Epithelial cell of proximal tubule (primary cell): ENCODE results near the gene ISYNA1. TPM values are rescaled to one million over a fixed set of nuclear protein-coding genes. Genes with fewer than 3 reads are reported as not detected.

ENCODE experiments used
- DNase-seq: peaks from one replicate; pipeline ENCODE4 v3.0.0-alpha.2; 2011; ENCODE audit warnings: low read depth
- H3K4me3 ChIP-seq: 2 replicates; pipeline ENCODE4 v1.5.1; 2011; ENCODE audit warnings: low read depth, mild to moderate bottlenecking, low read length
- total RNA-seq: library from RNA; depleted of rRNA; stranded (reverse); fragments of >200 nt; gene quantifications from 2 replicates; pipeline ENCODE4 v1.2.3, GENCODE V29; 2015
- TF ChIP-seq, protein P1 (sequence below): conservative IDR thresholded peaks from 2 replicates; pipeline ENCODE4 v1.5.1; 2012; ENCODE audit warnings: low read depth, mild to moderate bottlenecking, low read length

The ISYNA1 gene
- total RNA-seq, 1 donor from 2014 or later = 115 TPM

GRCh38 chr19:18421371-18421959 is 16.5 kb downstream of the ISYNA1 start:
- H3K4me3 ChIP-seq = peak overlapping the region; percentile 75
- TF ChIP-seq, protein P1, sequence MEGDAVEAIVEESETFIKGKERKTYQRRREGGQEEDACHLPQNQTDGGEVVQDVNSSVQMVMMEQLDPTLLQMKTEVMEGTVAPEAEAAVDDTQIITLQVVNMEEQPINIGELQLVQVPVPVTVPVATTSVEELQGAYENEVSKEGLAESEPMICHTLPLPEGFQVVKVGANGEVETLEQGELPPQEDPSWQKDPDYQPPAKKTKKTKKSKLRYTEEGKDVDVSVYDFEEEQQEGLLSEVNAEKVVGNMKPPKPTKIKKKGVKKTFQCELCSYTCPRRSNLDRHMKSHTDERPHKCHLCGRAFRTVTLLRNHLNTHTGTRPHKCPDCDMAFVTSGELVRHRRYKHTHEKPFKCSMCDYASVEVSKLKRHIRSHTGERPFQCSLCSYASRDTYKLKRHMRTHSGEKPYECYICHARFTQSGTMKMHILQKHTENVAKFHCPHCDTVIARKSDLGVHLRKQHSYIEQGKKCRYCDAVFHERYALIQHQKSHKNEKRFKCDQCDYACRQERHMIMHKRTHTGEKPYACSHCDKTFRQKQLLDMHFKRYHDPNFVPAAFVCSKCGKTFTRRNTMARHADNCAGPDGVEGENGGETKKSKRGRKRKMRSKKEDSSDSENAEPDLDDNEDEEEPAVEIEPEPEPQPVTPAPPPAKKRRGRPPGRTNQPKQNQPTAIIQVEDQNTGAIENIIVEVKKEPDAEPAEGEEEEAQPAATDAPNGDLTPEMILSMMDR = no peak
- DNase-seq = no peak

DNA sequence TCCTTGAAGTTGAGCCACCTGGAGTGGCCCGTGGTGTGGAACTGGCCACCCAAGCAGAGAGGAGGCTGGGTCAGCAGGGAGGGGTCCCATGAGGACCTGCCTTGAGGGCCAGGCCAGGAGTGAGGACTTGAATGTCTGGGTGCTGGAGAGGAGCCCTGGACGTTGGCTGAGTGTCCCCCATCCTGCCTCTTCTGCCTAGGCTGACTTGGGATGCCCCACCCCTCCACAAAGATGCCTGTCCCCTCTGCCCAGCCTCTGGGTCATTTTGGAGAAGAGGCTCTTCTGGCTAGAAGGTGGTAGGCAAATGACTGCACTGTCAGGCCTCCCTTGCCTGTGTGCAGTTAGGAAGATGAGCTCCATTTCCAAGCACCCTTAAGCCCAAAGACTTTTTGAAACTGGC is 17.0 kb downstream of the ISYNA1 start:
- DNase-seq = no peak
- H3K4me3 ChIP-seq = peak overlapping the region; percentile 75
- TF ChIP-seq, protein P1 = no peak

- DNase-seq = no peak
These were observed 18.1 kb downstream of the ISYNA1 start for GRCh38 chr19:18419699-18420460.

GRCh38 chr19:18419195-18419698 is 18.7 kb downstream of the ISYNA1 start, which contains the start of gene SSBP4:
Gene SSBP4 (plus strand): TSS chr19:18419398. CDS start chr19:18419649, 251 bp downstream.
- TF ChIP-seq, protein P1 = no peak
- no peak for DNase-seq
- H3K4me3 ChIP-seq = peak within 1 kb of the TSS; percentile 75

More at GRCh38 chr19:18419699-18420460, 18.1 kb downstream of the ISYNA1 start:
- TF ChIP-seq, protein P1 = no peak
- peak overlapping the region; percentile 75 for H3K4me3 ChIP-seq

DNA sequence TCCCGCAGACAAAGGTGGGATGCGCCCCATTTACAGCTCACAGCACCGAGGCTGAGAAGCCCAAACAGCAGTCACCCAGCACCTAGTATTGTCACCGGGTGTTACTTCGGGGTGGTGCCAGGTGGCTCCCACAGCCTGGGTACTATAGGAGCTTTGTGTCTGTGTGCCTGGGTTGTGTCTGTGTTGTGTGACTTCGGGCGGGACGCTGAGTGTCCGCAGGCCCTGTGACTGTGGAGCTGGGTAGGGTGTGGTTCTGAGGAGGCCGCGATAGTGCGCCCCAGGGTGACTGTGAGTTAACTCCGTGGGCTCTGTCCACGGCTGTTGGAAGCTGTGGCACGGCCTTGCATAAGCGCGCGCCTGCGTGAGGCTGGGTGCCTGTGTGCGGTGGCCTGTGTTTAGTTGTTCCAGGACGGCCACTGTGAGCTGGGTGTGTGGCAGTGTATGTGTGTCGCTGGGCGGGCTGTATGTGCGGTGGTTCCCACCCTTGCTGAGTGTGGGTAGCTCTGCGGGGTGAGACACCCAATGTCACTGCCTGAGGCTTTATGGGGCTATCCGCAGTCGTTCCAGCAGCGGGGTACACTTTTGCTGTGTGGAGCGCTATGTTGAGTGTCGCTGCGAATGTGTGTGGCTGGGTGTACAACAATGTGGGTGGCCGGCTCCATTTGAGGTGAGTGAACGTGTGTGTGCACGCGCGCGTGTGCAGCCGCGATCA is 19.3 kb downstream of the ISYNA1 start:
- no peak for DNase-seq
- TF ChIP-seq, protein P1 = no peak
- H3K4me3 ChIP-seq = peak overlapping the region; percentile 75

DNA sequence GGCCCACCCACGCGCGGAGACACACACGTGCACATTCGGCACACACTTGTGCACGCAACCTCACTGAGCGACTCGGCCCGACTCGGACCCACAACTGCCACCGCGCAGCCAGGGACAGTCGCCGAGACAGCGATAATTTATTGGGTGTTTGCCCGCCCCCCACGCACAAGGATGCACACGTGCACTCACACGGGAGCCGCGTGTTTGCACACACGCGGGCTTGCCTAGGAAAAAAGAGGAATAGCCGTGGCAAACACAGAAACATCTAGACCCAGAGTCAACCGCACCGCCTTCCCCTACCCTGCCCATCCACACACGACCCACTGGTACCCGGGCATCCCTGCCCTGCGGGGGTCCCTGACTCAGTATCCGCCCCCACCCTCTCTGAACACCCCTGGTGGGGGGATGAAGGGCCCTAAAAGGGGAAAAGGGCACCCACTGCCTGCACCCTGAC is 19.9 kb downstream of the ISYNA1 start:
- DNase-seq = no peak
- TF ChIP-seq, protein P1 = no peak
- H3K4me3 ChIP-seq = peak overlapping the region; percentile 75
